Measurements from ENCODE around the gene COL4A4.

- TF ChIP-seq CTCF (IDR thresholded peaks at IDR 0.05) (no peak), POLR2AphosphoS5 (IDR thresholded peaks at IDR 0.05) (no peak), POLR2A (IDR thresholded peaks at IDR 0.05) (no peak), EP300 (IDR thresholded peaks at IDR 0.05; ENCODE audit: low read depth) (no peak)
Observed at GRCh38 chr2:227188292-227188691, 24.3 kb upstream of the COL4A4 start.

All from transverse colon (tissue), 4 donors.